SK-N-SH (cell line): ENCODE data around the gene OR2G3. TPM values are rescaled to one million over a fixed set of nuclear protein-coding genes. Genes with fewer than 3 reads are reported as not detected.

Experiments used
- CTCF ChIA-PET: fragments of 300-600, 350-600 bp; formaldehyde crosslinking; extraction: SDS; loops from one replicate; lab custom pipeline; 2021; lab: Yijun Ruan, JAX
- POLR2A ChIA-PET: fragments of 350-600 bp; sonication (Branson Sonifier 250); formaldehyde crosslinking; extraction: SDS; loops from one replicate; lab custom pipeline; 2020; ENCODE audit warnings: antibody characterized with exemption, inconsistent platforms; lab: Yijun Ruan, JAX
- DNase-seq: peaks from one replicate; pipeline ENCODE4 v3.0.0; 2012
- H2AFZ ChIP-seq: fragments of 200-600 bp; sonication (generic); 2 replicates; pipeline ENCODE4 v1.8.1; 2016; ENCODE audit warnings: antibody characterized with exemption, mild to moderate bottlenecking, low read depth
- H3F3A ChIP-seq: fragments of 200-600 bp; sonication (generic); replicated peaks from 2 replicates; pipeline ENCODE3; 2016; ENCODE audit warnings: antibody characterized with exemption, mild to moderate bottlenecking; ENCODE audit not compliant: insufficient read depth
- H3K27ac ChIP-seq, 2 experiments: fragments of 200-500 bp in 1 of 2; fragments of 200-600 bp in 1 of 2; sonication (Bioruptor generic) in 1 of 2; sonication (generic), shearing (Covaris generic) in 1 of 2; 2 replicates each; pipeline versions ENCODE4 v1.5.1 to v1.6.1; 2014 to 2016; ENCODE audit warnings: low read depth in 2 of 2, inconsistent platforms in 1 of 2, low read length in 1 of 2, mild to moderate bottlenecking in 1 of 2, mixed read lengths in 1 of 2
- H3K27me3 ChIP-seq: fragments of 200-600 bp; sonication (generic), shearing (Covaris generic); 2 replicates; pipeline ENCODE4 v1.6.1; 2016; ENCODE audit warnings: mixed run types; ENCODE audit not compliant: insufficient read depth
- H3K36me3 ChIP-seq, 2 experiments: fragments of 200-500 bp in 1 of 2; fragments of 200-600 bp in 1 of 2; sonication (Bioruptor generic) in 1 of 2; sonication (generic) in 1 of 2; replicated peaks in 1 of 2; 2 replicates each; pipeline versions ENCODE3 to v1.5.1; 2014 to 2016; ENCODE audit warnings: low read length in 1 of 2, mild to moderate bottlenecking in 1 of 2; ENCODE audit not compliant: insufficient read depth in 2 of 2, control insufficient read depth in 1 of 2
- H3K4me1 ChIP-seq, 2 experiments: fragments of 200-500 bp in 1 of 2; fragments of 200-600 bp in 1 of 2; sonication (Bioruptor generic) in 1 of 2; sonication (generic), shearing (Covaris generic) in 1 of 2; 2 replicates each; pipeline versions ENCODE4 v1.5.1 to v1.6.1; 2014 to 2016; ENCODE audit warnings: low read depth in 1 of 2, low read length in 1 of 2, mixed run types in 1 of 2; ENCODE audit not compliant: insufficient read depth in 2 of 2, control insufficient read depth in 1 of 2
- H3K4me2 ChIP-seq: fragments of 200-600 bp; sonication (generic), shearing (Covaris generic); 2 replicates; pipeline ENCODE4 v1.6.1; 2017; ENCODE audit warnings: mixed run types
- H3K4me3 ChIP-seq, 2 experiments: fragments of 200-500 bp in 1 of 2; fragments of 200-600 bp in 1 of 2; sonication (Bioruptor generic) in 1 of 2; sonication (generic), shearing (Covaris generic) in 1 of 2; 2 replicates each; pipeline versions ENCODE4 v1.5.1 to v1.8.1; 2014 to 2016; ENCODE audit warnings: low read depth in 2 of 2, inconsistent platforms in 1 of 2, low read length in 1 of 2, mild to moderate bottlenecking in 1 of 2, mixed read lengths in 1 of 2, moderate library complexity in 1 of 2
- H3K79me2 ChIP-seq: fragments of 200-600 bp; sonication (generic); 2 replicates; pipeline ENCODE4 v1.8.1; 2017; ENCODE audit warnings: mild to moderate bottlenecking; ENCODE audit not compliant: insufficient read depth
- H3K9ac ChIP-seq: fragments of 200-600 bp; sonication (generic); 2 replicates; pipeline ENCODE4 v1.6.1; 2017; ENCODE audit warnings: mixed run types
- H3K9me2 ChIP-seq: fragments of 200-600 bp; sonication (generic); 2 replicates; pipeline ENCODE4 v1.6.1; 2017; ENCODE audit warnings: mixed run types
- H3K9me3 ChIP-seq: fragments of 200-600 bp; sonication (generic); 2 replicates; pipeline ENCODE4 v1.6.1; 2017; ENCODE audit warnings: mixed run types, mild to moderate bottlenecking, moderate library complexity
- H4K20me1 ChIP-seq: fragments of 200-600 bp; sonication (generic); 2 replicates; pipeline ENCODE4 v1.6.1; 2017; ENCODE audit warnings: mild to moderate bottlenecking, mixed run types; ENCODE audit not compliant: insufficient read depth
- ELF1 ChIP-seq: IDR thresholded peaks from 2 replicates; pipeline ENCODE4 v1.4.0; 2012
- GABPA ChIP-seq: IDR thresholded peaks from 2 replicates; pipeline ENCODE4 v1.4.0; 2012; ENCODE audit warnings: low read depth, mild to moderate bottlenecking
- GATA2 ChIP-seq: sonication (generic); formaldehyde crosslinking; IDR thresholded peaks from 2 replicates; pipeline ENCODE4 v1.5.0; 2020; ENCODE audit warnings: mild to moderate bottlenecking, missing genetic modification reagents
- JUND ChIP-seq: IDR thresholded peaks from 2 replicates; pipeline ENCODE4 v1.4.0; 2012
- MEF2A ChIP-seq: IDR thresholded peaks from 2 replicates; pipeline ENCODE4 v1.4.0; 2012; ENCODE audit warnings: low read depth, borderline replicate concordance
- RAD21 ChIP-seq: IDR thresholded peaks from 2 replicates; pipeline ENCODE4 v1.6.1; 2012; ENCODE audit warnings: mild to moderate bottlenecking, low read length
- RCOR1 ChIP-seq: fragments of 150-350 bp; IDR thresholded peaks from 2 replicates; pipeline ENCODE4 v1.6.1; 2017; ENCODE audit warnings: antibody characterized with exemption, low read length
- RFX5 ChIP-seq: IDR thresholded peaks from 2 replicates; pipeline ENCODE4 v1.6.1; 2012; ENCODE audit warnings: mild to moderate bottlenecking, improper control_type of control experiment, low read length
- RXRA ChIP-seq: IDR thresholded peaks from 2 replicates; pipeline ENCODE4 v1.4.0; 2012; ENCODE audit warnings: low read depth, mild to moderate bottlenecking, borderline replicate concordance
- SMC3 ChIP-seq: IDR thresholded peaks from 2 replicates; pipeline ENCODE4 v1.6.1; 2012; ENCODE audit warnings: low read depth, low read length, improper control_type of control experiment
- TAF1 ChIP-seq: IDR thresholded peaks from 2 replicates; pipeline ENCODE4 v1.6.1; 2012; ENCODE audit warnings: low read depth, mild to moderate bottlenecking, low read length, moderate library complexity, borderline replicate concordance
- WGBS: methylation state at CpG from one replicate; pipeline ENCODE4 v1.1.6; 2017; ENCODE audit warnings: low lambda C conversion rate; 5-methylcytosine and 5-hydroxymethylcytosine counted together
- polyA plus RNA-seq, 3 experiments: library from polyadenylated mRNA; depleted of rRNA; stranded (reverse); fragments of >200 nt; gene quantifications; 2 replicates each; pipeline ENCODE4 v1.2.3, GENCODE V29; 2012
- TF ChIP-seq, protein P1 (sequence below): fragments of 150-350 bp; IDR thresholded peaks from 2 replicates; pipeline ENCODE4 v1.6.1; 2016; ENCODE audit warnings: mild to moderate bottlenecking, low read depth, low read length
- TF ChIP-seq, protein P2 (sequence below): IDR thresholded peaks from 2 replicates; pipeline ENCODE4; 2012
- TF ChIP-seq, protein P3 (sequence below): fragments of 200-600 bp; sonication (generic); IDR thresholded peaks from 2 replicates; pipeline ENCODE4 v1.6.1; 2017; ENCODE audit warnings: antibody characterized with exemption, mild to moderate bottlenecking, moderate library complexity

The OR2G3 gene
- polyA plus RNA-seq, 1 of the 3 experiments (the other 2 are of a cell fraction) = not detected

DNA sequence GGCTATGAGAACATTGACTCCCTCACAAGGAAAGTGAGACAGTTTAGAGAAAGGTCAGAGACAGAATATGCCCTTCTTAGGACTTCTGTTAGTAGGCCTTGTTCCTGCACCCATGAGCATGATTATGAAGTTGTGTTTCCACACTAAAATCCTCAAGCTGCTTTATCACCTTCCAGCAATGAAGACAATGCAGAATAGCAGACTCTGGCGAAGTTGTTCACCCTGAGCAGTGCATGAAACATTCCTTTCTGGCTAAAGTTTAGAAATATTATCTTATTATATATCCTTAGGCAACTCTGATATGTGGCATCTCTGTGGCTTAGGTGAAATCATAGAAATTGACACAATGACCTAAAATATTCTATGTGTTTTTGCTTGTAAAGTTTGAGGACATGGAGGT, 31.1 kb upstream of the OR2G3 start:
- no peaks in the 10 kb centered on the region for H3F3A ChIP-seq
- H3K4me3 ChIP-seq = no peak overlapping the region
- POLR2A ChIA-PET = no interaction called here
- no peak for DNase-seq
- no peaks in the 10 kb centered on the region for H3K9me2 ChIP-seq
- no peak overlapping the region for H3K27ac ChIP-seq
- H3K4me2 ChIP-seq = no peak overlapping the region
- no peaks in the 10 kb centered on the region for H3K9me3 ChIP-seq
- no peaks in the 10 kb centered on the region for H4K20me1 ChIP-seq
- H2AFZ ChIP-seq = no peak overlapping the region
- 14% methylated on average over 1 of the region's 1 CpG for WGBS
- H3K27me3 ChIP-seq = no peaks in the 10 kb centered on the region
- no peaks in the 10 kb centered on the region for H3K36me3 ChIP-seq
- H3K4me1 ChIP-seq = no peaks in the 10 kb centered on the region
- H3K9ac ChIP-seq = no peak overlapping the region
- no peak for TF ChIP-seq JUND
- CTCF ChIA-PET = no interaction called here
- no peaks in the 10 kb centered on the region for H3K79me2 ChIP-seq

DNA sequence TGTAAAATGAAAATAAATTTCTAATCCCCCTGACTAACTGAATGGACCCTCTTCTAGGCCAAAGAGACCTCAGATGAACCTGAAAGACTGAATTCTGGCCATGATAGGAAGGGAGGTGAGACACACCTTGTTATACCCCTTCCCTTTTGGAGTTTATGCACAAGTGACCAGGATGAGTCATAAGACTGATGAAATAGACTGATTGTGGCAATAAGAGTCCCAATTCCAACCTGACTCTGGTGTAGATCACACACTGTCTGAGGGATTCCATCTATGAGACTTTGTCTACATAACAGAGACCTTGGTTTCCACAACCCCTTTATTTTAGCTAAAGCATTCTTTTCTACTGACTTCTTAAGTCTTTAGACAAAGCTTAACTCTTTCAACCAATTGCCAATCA, 30.7 kb upstream of the OR2G3 start:
- no peaks in the 10 kb centered on the region for H3K27me3 ChIP-seq
- H3K9me2 ChIP-seq = no peaks in the 10 kb centered on the region
- no peaks in the 10 kb centered on the region for H3K9me3 ChIP-seq
- TF ChIP-seq RFX5 (no peak), GABPA (no peak), MEF2A (no peak), SMC3 (no peak), ELF1 (no peak), GATA2 (CRISPR knock-in tag) (no peak), RXRA (no peak), TAF1 (no peak)
- TF ChIP-seq, protein P1, sequence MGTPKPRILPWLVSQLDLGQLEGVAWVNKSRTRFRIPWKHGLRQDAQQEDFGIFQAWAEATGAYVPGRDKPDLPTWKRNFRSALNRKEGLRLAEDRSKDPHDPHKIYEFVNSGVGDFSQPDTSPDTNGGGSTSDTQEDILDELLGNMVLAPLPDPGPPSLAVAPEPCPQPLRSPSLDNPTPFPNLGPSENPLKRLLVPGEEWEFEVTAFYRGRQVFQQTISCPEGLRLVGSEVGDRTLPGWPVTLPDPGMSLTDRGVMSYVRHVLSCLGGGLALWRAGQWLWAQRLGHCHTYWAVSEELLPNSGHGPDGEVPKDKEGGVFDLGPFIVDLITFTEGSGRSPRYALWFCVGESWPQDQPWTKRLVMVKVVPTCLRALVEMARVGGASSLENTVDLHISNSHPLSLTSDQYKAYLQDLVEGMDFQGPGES = no peak
- no peaks in the 10 kb centered on the region for H3F3A ChIP-seq
- no peak overlapping the region for H3K27ac ChIP-seq
- no peak overlapping the region for H2AFZ ChIP-seq
- H3K36me3 ChIP-seq = no peaks in the 10 kb centered on the region
- CTCF ChIA-PET = no interaction called here
- no peak for DNase-seq
- no peaks in the 10 kb centered on the region for H3K4me1 ChIP-seq
- H3K79me2 ChIP-seq = no peaks in the 10 kb centered on the region
- POLR2A ChIA-PET = no interaction called here
- no peak overlapping the region for H3K4me2 ChIP-seq
- H3K4me3 ChIP-seq = no peak overlapping the region
- H4K20me1 ChIP-seq = no peaks in the 10 kb centered on the region
- H3K9ac ChIP-seq = no peak overlapping the region

DNA sequence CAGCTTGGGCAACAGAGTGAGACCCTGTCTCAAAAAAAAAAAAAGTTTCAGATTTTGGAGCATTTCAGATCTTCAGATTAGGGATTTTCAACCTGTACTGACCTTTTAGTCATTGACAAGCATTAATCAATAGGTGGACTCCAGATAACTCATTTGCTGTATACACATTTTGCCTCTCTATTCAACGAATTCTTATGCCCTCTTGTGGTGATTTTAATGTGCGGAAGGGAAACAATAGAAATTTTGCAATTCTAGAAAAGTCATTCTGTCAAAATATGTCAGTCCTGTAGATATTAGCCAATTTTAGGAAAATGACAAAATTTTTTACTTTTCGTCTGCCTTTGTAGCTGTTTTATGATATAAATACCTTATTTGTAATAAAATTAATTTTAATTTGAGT, 28.9 kb upstream of the OR2G3 start:
- Histone ChIP-seq H3K27ac (no peak overlapping the region), H3K79me2 (no peaks in the 10 kb centered on the region), H3K4me1 (no peaks in the 10 kb centered on the region)
- TF ChIP-seq TAF1 (no peak), RCOR1 (no peak), SMC3 (peak; percentile 32; the same call in 1 of the 2 replicates), RAD21 (peak; percentile 52)
- TF ChIP-seq, protein P2, sequence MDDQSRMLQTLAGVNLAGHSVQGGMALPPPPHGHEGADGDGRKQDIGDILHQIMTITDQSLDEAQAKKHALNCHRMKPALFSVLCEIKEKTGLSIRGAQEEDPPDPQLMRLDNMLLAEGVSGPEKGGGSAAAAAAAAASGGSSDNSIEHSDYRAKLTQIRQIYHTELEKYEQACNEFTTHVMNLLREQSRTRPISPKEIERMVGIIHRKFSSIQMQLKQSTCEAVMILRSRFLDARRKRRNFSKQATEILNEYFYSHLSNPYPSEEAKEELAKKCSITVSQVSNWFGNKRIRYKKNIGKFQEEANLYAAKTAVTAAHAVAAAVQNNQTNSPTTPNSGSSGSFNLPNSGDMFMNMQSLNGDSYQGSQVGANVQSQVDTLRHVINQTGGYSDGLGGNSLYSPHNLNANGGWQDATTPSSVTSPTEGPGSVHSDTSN = no peak
- TF ChIP-seq, protein P3, sequence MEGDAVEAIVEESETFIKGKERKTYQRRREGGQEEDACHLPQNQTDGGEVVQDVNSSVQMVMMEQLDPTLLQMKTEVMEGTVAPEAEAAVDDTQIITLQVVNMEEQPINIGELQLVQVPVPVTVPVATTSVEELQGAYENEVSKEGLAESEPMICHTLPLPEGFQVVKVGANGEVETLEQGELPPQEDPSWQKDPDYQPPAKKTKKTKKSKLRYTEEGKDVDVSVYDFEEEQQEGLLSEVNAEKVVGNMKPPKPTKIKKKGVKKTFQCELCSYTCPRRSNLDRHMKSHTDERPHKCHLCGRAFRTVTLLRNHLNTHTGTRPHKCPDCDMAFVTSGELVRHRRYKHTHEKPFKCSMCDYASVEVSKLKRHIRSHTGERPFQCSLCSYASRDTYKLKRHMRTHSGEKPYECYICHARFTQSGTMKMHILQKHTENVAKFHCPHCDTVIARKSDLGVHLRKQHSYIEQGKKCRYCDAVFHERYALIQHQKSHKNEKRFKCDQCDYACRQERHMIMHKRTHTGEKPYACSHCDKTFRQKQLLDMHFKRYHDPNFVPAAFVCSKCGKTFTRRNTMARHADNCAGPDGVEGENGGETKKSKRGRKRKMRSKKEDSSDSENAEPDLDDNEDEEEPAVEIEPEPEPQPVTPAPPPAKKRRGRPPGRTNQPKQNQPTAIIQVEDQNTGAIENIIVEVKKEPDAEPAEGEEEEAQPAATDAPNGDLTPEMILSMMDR = peak; percentile 73
- TF ChIP-seq, all 33 proteins: peak for 3
- Histone ChIP-seq H3K36me3 (no peaks in the 10 kb centered on the region), H3K27me3 (no peaks in the 10 kb centered on the region), H3K9ac (no peak overlapping the region), H3F3A (no peaks in the 10 kb centered on the region), H3K9me2 (no peaks in the 10 kb centered on the region), H3K9me3 (no peaks in the 10 kb centered on the region), H3K4me2 (no peak overlapping the region), H3K4me3 (no peak overlapping the region; a peak in 1 of 4 replicates), H2AFZ (no peak overlapping the region), H4K20me1 (no peaks in the 10 kb centered on the region)
- under 1% methylated on average over 3 of the region's 3 CpGs for WGBS
- POLR2A ChIA-PET = no interaction called here
- DNase-seq = peak; percentile 10
- CTCF ChIA-PET = interaction anchor here (0.7 to 1.4 kb wide), 3 partner anchors 183 to 187 kb away, joined by 4 read pairs; no protein-coding TSS in a partner anchor
